ENCODE measurements around the gene TGM6. TPM values are rescaled to one million over a fixed set of nuclear protein-coding genes. Genes with fewer than 3 reads are reported as not detected.

Gene TGM6
- total and polyA plus RNA-seq, 4 donors = not detected

DNA sequence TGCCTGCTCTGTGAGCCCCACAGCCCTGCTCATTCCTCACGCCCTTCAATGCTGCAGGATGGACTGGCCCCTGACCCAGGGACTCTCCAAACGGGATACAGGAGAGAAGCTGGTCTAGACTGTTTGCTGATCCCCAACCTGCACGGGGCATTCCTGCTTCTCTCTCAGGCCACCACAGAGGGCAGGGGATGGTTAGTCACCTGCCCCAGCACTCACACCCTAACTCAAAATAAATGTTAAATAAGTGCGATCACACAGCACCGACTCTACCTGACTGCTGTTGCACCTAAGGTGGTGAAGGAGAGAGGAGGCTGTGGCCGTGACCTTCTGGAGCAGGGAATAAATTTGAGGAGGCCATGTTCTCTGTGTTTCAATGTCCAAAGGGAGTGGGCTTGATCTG is 39.9 kb upstream of the TGM6 start:
- Histone ChIP-seq H3K27ac (ENCODE audit: low read depth in 1 of 2, low read length in 1 of 2) (no peak overlapping the region), H3K27me3 (ENCODE audit: control insufficient read depth in 3 of 3, insufficient read depth in 3 of 3, low read length in 2 of 3) (no peaks in the 10 kb centered on the region), H3K9me3 (ENCODE audit: control insufficient read depth in 4 of 4, insufficient read depth in 3 of 4, low read length in 3 of 4) (peaks cover 0 to 2% (median 0%) of the 10 kb centered on the region in 4 donors), H3K9ac (ENCODE audit: insufficient read depth in 1 of 2, low read length in 2 of 2) (no peak overlapping the region), H3K4me1 (ENCODE audit: control insufficient read depth in 5 of 5, insufficient read depth in 5 of 5, low read length in 5 of 5) (no peaks in the 10 kb centered on the region), H3K4me3 (no peak overlapping the region), H3K36me3 (ENCODE audit: control insufficient read depth in 4 of 4, insufficient read depth in 4 of 4, low read length in 4 of 4) (no peaks in the 10 kb centered on the region)
- ATAC-seq (ENCODE audit: insufficient read depth, low FRiP score) (no peak), DNase-seq (no peak)
- WGBS, 2 donors = 87 to 90% methylated on average over 6 of the region's 6 CpGs
- TF ChIP-seq, protein P1, sequence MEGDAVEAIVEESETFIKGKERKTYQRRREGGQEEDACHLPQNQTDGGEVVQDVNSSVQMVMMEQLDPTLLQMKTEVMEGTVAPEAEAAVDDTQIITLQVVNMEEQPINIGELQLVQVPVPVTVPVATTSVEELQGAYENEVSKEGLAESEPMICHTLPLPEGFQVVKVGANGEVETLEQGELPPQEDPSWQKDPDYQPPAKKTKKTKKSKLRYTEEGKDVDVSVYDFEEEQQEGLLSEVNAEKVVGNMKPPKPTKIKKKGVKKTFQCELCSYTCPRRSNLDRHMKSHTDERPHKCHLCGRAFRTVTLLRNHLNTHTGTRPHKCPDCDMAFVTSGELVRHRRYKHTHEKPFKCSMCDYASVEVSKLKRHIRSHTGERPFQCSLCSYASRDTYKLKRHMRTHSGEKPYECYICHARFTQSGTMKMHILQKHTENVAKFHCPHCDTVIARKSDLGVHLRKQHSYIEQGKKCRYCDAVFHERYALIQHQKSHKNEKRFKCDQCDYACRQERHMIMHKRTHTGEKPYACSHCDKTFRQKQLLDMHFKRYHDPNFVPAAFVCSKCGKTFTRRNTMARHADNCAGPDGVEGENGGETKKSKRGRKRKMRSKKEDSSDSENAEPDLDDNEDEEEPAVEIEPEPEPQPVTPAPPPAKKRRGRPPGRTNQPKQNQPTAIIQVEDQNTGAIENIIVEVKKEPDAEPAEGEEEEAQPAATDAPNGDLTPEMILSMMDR (IDR thresholded peaks at IDR 0.05; ENCODE audit: control extremely low read depth, extremely low read depth) = no peak

DNA sequence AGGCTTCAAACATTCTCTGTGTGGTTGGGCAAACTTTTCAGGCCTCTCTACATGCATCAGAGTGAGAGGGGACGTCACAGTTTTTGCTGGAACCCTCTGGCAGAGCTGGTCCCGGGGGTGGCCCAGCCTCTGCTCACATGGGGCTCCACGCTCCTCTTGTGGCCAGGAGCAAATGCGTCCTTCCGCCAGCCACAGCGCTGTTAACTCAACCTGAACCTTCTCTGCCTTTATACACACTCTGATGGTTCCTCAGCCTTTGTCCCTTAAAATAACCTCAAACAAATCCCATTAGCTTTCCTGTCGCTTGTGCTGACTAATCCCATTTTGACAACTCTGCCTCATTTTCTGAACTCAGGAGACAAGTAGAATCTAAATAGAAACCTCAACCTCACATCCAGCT is 39.4 kb upstream of the TGM6 start:
- TF ChIP-seq, protein P1 (IDR thresholded peaks at IDR 0.05; ENCODE audit: control extremely low read depth, extremely low read depth) = no peak
- Histone ChIP-seq H3K9ac (ENCODE audit: insufficient read depth in 1 of 2, low read length in 2 of 2) (no peak overlapping the region), H3K4me3 (no peak overlapping the region), H3K4me1 (ENCODE audit: control insufficient read depth in 5 of 5, insufficient read depth in 5 of 5, low read length in 5 of 5) (no peaks in the 10 kb centered on the region), H3K36me3 (ENCODE audit: control insufficient read depth in 4 of 4, insufficient read depth in 4 of 4, low read length in 4 of 4) (no peaks in the 10 kb centered on the region), H3K9me3 (ENCODE audit: control insufficient read depth in 4 of 4, insufficient read depth in 3 of 4, low read length in 3 of 4) (peaks cover 0 to 2% (median 0%) of the 10 kb centered on the region in 4 donors), H3K27ac (ENCODE audit: low read depth in 1 of 2, low read length in 1 of 2) (no peak overlapping the region), H3K27me3 (ENCODE audit: control insufficient read depth in 3 of 3, insufficient read depth in 3 of 3, low read length in 2 of 3) (no peaks in the 10 kb centered on the region)
- WGBS, 2 donors = 83 to 84% methylated on average over 7 of the region's 7 CpGs
- DNase-seq (no peak), ATAC-seq (ENCODE audit: insufficient read depth, low FRiP score) (no peak)

DNA sequence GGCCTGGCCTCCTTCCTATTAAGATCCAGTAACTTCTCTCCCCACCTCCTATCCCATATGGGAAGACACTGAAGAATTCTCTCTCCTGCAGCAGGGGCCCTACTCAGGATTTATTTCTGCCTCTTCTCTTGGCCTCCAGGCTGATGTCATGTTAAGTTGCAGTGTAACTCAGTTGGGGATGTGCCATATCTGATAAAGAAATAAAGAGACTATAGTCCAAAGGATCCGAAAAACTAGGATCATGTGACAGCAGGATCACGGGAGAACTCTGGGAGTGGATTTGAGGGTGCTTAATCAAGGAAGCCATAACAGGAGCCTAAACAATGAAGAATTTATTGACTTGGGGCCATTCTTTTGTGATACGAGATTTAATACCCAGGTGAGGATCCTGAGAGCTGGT is 38.5 kb upstream of the TGM6 start:
- Histone ChIP-seq H3K9me3 (ENCODE audit: control insufficient read depth in 4 of 4, insufficient read depth in 3 of 4, low read length in 3 of 4) (peaks cover 0 to 2% (median 0%) of the 10 kb centered on the region in 4 donors), H3K4me3 (no peak overlapping the region), H3K27ac (ENCODE audit: low read depth in 1 of 2, low read length in 1 of 2) (no peak overlapping the region), H3K36me3 (ENCODE audit: control insufficient read depth in 4 of 4, insufficient read depth in 4 of 4, low read length in 4 of 4) (no peaks in the 10 kb centered on the region), H3K4me1 (ENCODE audit: control insufficient read depth in 5 of 5, insufficient read depth in 5 of 5, low read length in 5 of 5) (no peaks in the 10 kb centered on the region), H3K9ac (ENCODE audit: insufficient read depth in 1 of 2, low read length in 2 of 2) (no peak overlapping the region), H3K27me3 (ENCODE audit: control insufficient read depth in 3 of 3, insufficient read depth in 3 of 3, low read length in 2 of 3) (no peaks in the 10 kb centered on the region)
- 63 to 92% methylated on average over 3 of the region's 3 CpGs for WGBS, 2 donors
- ATAC-seq (ENCODE audit: insufficient read depth, low FRiP score) (no peak), DNase-seq (no peak)
- TF ChIP-seq, protein P1 (IDR thresholded peaks at IDR 0.05; ENCODE audit: control extremely low read depth, extremely low read depth) = no peak

DNA sequence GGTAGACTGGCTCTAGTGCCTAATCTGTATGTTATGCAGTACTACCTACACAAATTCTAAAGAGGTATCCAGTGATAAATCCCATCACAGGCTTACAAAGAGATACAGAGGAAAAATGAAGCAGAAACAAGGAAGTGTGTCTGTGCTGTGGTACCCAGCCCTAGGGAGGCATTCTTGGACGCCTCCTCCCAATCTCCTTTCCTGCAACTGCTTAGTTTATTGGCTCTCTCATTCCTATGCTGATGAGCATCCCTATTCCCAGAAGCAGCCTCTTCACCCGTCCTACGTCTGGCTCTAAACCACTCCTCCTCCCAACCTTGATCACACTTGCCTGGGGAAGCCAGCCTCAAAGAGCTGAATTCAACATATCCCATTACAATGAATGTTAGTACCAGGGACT is 34.5 kb upstream of the TGM6 start:
- Histone ChIP-seq H3K27me3 (ENCODE audit: control insufficient read depth in 3 of 3, insufficient read depth in 3 of 3, low read length in 2 of 3) (no peaks in the 10 kb centered on the region), H3K4me3 (no peak overlapping the region), H3K9ac (ENCODE audit: insufficient read depth in 1 of 2, low read length in 2 of 2) (no peak overlapping the region), H3K27ac (ENCODE audit: low read depth in 1 of 2, low read length in 1 of 2) (no peak overlapping the region), H3K9me3 (ENCODE audit: control insufficient read depth in 4 of 4, insufficient read depth in 3 of 4, low read length in 3 of 4) (peaks cover 0 to 2% (median 0%) of the 10 kb centered on the region in 4 donors), H3K4me1 (ENCODE audit: control insufficient read depth in 5 of 5, insufficient read depth in 5 of 5, low read length in 5 of 5) (no peaks in the 10 kb centered on the region), H3K36me3 (ENCODE audit: control insufficient read depth in 4 of 4, insufficient read depth in 4 of 4, low read length in 4 of 4) (no peaks in the 10 kb centered on the region)
- DNase-seq = no peak
- 58 to 80% methylated on average over 3 of the region's 3 CpGs for WGBS, 2 donors
- ATAC-seq (ENCODE audit: insufficient read depth, low FRiP score) = no peak
- TF ChIP-seq, protein P1 (IDR thresholded peaks at IDR 0.05; ENCODE audit: control extremely low read depth, extremely low read depth) = no peak
